Upper lobe of left lung (tissue), 4 donors: ENCODE measurements around the gene ABLIM3.

Experiments
- EP300 ChIP-seq, 4 donors: sonication (generic); formaldehyde crosslinking; IDR thresholded peaks; one replicate each; pipeline ENCODE4 v1.5.1; 2017; ENCODE audit warnings: antibody characterized with exemption in 4 of 4, control low read depth in 2 of 4
- POLR2A ChIP-seq, 4 donors: fragments of 450-650 bp; IDR thresholded peaks; one replicate each; pipeline ENCODE4 v1.5.1; 2016 to 2017; ENCODE audit warnings: antibody characterized with exemption in 4 of 4, mild to moderate bottlenecking in 2 of 4
- POLR2AphosphoS5 ChIP-seq, 2 donors: sonication (generic); formaldehyde crosslinking; IDR thresholded peaks; one replicate each; pipeline ENCODE4 v1.5.1; 2017; ENCODE audit warnings: antibody characterized with exemption in 2 of 2
- TF ChIP-seq, protein P1 (sequence below), 6 experiments: fragments of 450-650 bp in 4 of 6; fragments of 200-600 bp in 2 of 6; sonication (generic) in 2 of 6; IDR thresholded peaks; one replicate each; pipeline ENCODE4 v1.5.1; 2016 to 2019; ENCODE audit warnings: antibody characterized with exemption in 6 of 6

DNA sequence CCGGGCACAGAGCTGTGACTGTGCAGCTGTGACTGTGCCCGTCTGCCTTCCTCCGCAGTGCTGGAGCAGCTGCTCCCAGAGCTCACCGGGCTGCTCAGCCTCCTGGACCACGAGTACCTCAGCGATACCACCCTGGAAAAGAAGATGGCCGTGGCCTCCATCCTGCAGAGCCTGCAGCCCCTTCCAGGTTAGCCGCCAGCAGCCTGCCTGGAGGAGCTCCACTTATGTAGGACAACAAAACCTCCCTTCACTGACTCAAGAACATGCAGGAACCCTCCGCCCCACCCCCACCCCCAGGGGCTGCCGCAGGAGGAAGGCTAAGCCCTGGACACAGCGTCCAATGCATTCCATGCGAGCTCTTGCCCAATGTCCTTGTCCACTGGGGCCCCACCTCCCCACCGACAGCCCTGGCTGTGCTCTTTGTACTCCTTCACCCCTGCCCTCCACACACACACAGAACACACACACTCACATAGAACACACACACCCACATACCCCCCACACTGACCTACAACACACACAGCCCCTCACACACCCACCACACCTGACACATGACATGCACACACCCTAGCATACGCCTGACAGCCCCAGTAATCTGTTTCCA lies 158.3 kb downstream of the ABLIM3 start:
- TF ChIP-seq, protein P1, sequence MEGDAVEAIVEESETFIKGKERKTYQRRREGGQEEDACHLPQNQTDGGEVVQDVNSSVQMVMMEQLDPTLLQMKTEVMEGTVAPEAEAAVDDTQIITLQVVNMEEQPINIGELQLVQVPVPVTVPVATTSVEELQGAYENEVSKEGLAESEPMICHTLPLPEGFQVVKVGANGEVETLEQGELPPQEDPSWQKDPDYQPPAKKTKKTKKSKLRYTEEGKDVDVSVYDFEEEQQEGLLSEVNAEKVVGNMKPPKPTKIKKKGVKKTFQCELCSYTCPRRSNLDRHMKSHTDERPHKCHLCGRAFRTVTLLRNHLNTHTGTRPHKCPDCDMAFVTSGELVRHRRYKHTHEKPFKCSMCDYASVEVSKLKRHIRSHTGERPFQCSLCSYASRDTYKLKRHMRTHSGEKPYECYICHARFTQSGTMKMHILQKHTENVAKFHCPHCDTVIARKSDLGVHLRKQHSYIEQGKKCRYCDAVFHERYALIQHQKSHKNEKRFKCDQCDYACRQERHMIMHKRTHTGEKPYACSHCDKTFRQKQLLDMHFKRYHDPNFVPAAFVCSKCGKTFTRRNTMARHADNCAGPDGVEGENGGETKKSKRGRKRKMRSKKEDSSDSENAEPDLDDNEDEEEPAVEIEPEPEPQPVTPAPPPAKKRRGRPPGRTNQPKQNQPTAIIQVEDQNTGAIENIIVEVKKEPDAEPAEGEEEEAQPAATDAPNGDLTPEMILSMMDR (IDR thresholded peaks at IDR 0.05) = no peak
- peak in 1 of 4 donors; percentile 20 for TF ChIP-seq EP300 (IDR thresholded peaks at IDR 0.05)
- TF ChIP-seq POLR2A (IDR thresholded peaks at IDR 0.05) = no peak
- no peak for TF ChIP-seq POLR2AphosphoS5 (IDR thresholded peaks at IDR 0.05)
